Measurements from ENCODE around the gene ADORA2B. TPM values are rescaled to one million over a fixed set of nuclear protein-coding genes. Genes with fewer than 3 reads are reported as not detected.

Gene ADORA2B
- total RNA-seq, 4 donors from 2014 or later, result 41.4 to 68.9 (median 52.0) TPM

DNA sequence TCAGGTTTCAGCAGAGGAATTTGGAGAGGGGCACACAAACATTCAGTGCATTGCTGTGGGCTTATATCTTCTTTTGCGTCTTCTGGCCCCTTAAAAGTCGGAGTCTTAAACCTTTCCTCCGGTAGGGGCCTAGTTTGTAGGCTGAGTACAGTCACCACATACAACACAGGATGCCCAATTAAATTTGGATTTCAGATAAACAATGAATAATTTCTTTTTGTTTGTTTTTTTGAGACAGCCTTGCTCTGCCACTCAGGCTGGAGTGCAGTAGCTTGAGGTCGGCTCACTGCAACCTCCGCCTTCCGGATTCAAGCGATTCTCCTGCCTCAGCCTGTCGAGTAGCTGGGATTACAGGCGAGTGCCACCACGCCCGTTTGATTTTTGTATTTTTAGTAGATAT is 26.7 kb upstream of the ADORA2B start:
- Histone ChIP-seq H3K9me3 (peaks cover 3 to 4% of the 10 kb centered on the region in 2 donors), H3K4me3 (no peak overlapping the region), H3K36me3 (no peaks in the 10 kb centered on the region), H3K27me3 (peaks cover 11% of the 10 kb centered on the region), H3K27ac (peak overlapping the region in 1 of 4 donors; percentile 32), H3K4me1 (peaks cover 0 to 15% (median 2%) of the 10 kb centered on the region in 4 donors)
- DNase-seq, result no peak
- in situ Hi-C loops (cut with MboI; ENCODE audit: low pct_ligation_motif_present in 1 of 4, low pct_unique_long_range_greater_than_20kb in 1 of 4, low sequenced_read_pairs in 3 of 4), result no loop called here
- intact Hi-C loops (cut with DNase I; ENCODE audit: low total_unique reads), result no loop called here
- 85 to 92% methylated on average over 9 to 11 of the region's 11 CpGs for WGBS, 2 donors (ENCODE audit: low coverage in 1 of 2)
- no peak for TF ChIP-seq EP300 (IDR thresholded peaks at IDR 0.05; ENCODE audit: low read depth)
- TF ChIP-seq, protein P1, sequence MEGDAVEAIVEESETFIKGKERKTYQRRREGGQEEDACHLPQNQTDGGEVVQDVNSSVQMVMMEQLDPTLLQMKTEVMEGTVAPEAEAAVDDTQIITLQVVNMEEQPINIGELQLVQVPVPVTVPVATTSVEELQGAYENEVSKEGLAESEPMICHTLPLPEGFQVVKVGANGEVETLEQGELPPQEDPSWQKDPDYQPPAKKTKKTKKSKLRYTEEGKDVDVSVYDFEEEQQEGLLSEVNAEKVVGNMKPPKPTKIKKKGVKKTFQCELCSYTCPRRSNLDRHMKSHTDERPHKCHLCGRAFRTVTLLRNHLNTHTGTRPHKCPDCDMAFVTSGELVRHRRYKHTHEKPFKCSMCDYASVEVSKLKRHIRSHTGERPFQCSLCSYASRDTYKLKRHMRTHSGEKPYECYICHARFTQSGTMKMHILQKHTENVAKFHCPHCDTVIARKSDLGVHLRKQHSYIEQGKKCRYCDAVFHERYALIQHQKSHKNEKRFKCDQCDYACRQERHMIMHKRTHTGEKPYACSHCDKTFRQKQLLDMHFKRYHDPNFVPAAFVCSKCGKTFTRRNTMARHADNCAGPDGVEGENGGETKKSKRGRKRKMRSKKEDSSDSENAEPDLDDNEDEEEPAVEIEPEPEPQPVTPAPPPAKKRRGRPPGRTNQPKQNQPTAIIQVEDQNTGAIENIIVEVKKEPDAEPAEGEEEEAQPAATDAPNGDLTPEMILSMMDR (IDR thresholded peaks at IDR 0.05), result no peak
- no peak for TF ChIP-seq POLR2A (IDR thresholded peaks at IDR 0.05)
- TF ChIP-seq POLR2AphosphoS5 (IDR thresholded peaks at IDR 0.05), result no peak

DNA sequence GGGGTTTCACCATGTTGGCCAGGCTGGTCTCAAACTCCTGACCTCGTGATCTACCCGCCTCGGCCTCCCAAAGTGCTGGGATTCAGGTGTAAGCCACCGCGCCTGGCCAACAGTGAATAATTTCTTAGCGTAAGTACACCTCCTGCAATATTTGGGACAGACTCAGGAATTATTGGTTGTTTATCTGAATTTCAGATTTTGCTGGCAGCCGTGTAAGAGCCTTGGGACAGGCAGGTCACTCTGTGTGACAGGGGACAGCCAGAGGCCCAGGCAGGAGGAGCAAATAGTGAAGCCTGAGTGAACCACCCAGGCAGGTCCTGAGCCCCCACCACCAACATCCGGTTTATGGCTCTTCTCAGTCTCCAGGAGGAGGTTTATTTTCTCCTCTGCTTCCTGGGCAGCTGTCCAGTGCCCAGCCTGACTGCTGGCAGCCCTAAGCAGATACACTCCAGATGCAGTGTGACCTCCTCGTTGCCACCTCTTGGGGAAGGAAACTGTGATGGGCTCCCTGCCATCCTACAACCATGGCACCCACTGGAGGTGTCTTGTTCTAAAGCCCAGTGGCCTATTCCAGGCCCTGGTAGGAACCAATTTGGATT is 26.2 kb upstream of the ADORA2B start:
- peaks cover 11% of the 10 kb centered on the region for H3K27me3 ChIP-seq
- 20 to 82% methylated on average over 1 to 9 of the region's 9 CpGs for WGBS, 2 donors (ENCODE audit: low coverage in 1 of 2)
- TF ChIP-seq EP300 (IDR thresholded peaks at IDR 0.05; ENCODE audit: low read depth), result no peak
- TF ChIP-seq, protein P1 (IDR thresholded peaks at IDR 0.05), result no peak
- TF ChIP-seq POLR2A (IDR thresholded peaks at IDR 0.05), result no peak
- TF ChIP-seq POLR2AphosphoS5 (IDR thresholded peaks at IDR 0.05), result peak; percentile 52 to 75 (median 53)
- peak; percentile 48 for DNase-seq
- H3K36me3 ChIP-seq, result no peaks in the 10 kb centered on the region
- in situ Hi-C loops (cut with MboI; ENCODE audit: low pct_ligation_motif_present in 1 of 4, low pct_unique_long_range_greater_than_20kb in 1 of 4, low sequenced_read_pairs in 3 of 4), result no loop called here
- peaks cover 0 to 15% (median 2%) of the 10 kb centered on the region in 4 donors for H3K4me1 ChIP-seq
- H3K4me3 ChIP-seq, result no peak overlapping the region
- peaks cover 3 to 4% of the 10 kb centered on the region in 2 donors for H3K9me3 ChIP-seq
- intact Hi-C loops (cut with DNase I; ENCODE audit: low total_unique reads), result no loop called here
- peak overlapping the region in 2 of 4 donors; percentile 32 to 58 for H3K27ac ChIP-seq

GRCh38 chr17:15919466-15919865 is 25.5 kb upstream of the ADORA2B start:
- intact Hi-C loops (cut with DNase I; ENCODE audit: low total_unique reads) (no loop called here), in situ Hi-C loops (cut with MboI; ENCODE audit: low pct_ligation_motif_present in 1 of 4, low pct_unique_long_range_greater_than_20kb in 1 of 4, low sequenced_read_pairs in 3 of 4) (no loop called here)
- Histone ChIP-seq H3K4me1 (peaks cover 0 to 15% (median 2%) of the 10 kb centered on the region in 4 donors), H3K27me3 (peaks cover 11% of the 10 kb centered on the region), H3K36me3 (no peaks in the 10 kb centered on the region), H3K27ac (peak overlapping the region in 1 of 4 donors; percentile 58), H3K4me3 (no peak overlapping the region), H3K9me3 (peaks cover 3 to 4% of the 10 kb centered on the region in 2 donors)
- TF ChIP-seq POLR2A (IDR thresholded peaks at IDR 0.05), result no peak
- TF ChIP-seq POLR2AphosphoS5 (IDR thresholded peaks at IDR 0.05), result no peak
- TF ChIP-seq, protein P1 (IDR thresholded peaks at IDR 0.05), result no peak
- TF ChIP-seq EP300 (IDR thresholded peaks at IDR 0.05; ENCODE audit: low read depth), result no peak
- no peak for DNase-seq

- Histone ChIP-seq H3K9me3 (peaks cover 3 to 4% of the 10 kb centered on the region in 2 donors), H3K4me3 (no peak overlapping the region), H3K4me1 (peaks cover 0 to 15% (median 2%) of the 10 kb centered on the region in 4 donors), H3K27me3 (peaks cover 11% of the 10 kb centered on the region), H3K27ac (peak overlapping the region in 3 of 4 donors; percentile 40 to 61 (median 49)), H3K36me3 (no peaks in the 10 kb centered on the region)
- in situ Hi-C loops (cut with MboI; ENCODE audit: low pct_ligation_motif_present in 1 of 4, low pct_unique_long_range_greater_than_20kb in 1 of 4, low sequenced_read_pairs in 3 of 4), result no loop called here
- 75 to 77% methylated on average over 4 to 9 of the region's 9 CpGs for WGBS, 2 donors (ENCODE audit: low coverage in 1 of 2)
- intact Hi-C loops (cut with DNase I; ENCODE audit: low total_unique reads), result no loop called here
- DNase-seq, result peak; percentile 34
- TF ChIP-seq, protein P1 (IDR thresholded peaks at IDR 0.05), result no peak
- TF ChIP-seq POLR2A (IDR thresholded peaks at IDR 0.05) (no peak), EP300 (IDR thresholded peaks at IDR 0.05; ENCODE audit: low read depth) (no peak), POLR2AphosphoS5 (IDR thresholded peaks at IDR 0.05) (peak; percentile 48 to 69 (median 66))
These were observed 24.1 kb upstream of the ADORA2B start for GRCh38 chr17:15920758-15921239.
